MM.1S (cell line): ENCODE measurements around the gene ZNF672.

ENCODE experiments used
- CTCF ChIP-seq: fragments of 300-600 bp; sonication (generic); IDR thresholded peaks from 2 replicates; pipeline ENCODE4 v1.5.1; 2016; ENCODE audit warnings: antibody characterized with exemption, low read length, mixed read lengths
- EZH2 ChIP-seq: fragments of 300-600 bp; sonication (generic); optimal IDR thresholded peaks from 2 replicates; pipeline ENCODE3; 2017; ENCODE audit warnings: low read depth, mild to moderate bottlenecking, antibody characterized with exemption, low read length, mixed read lengths

- no peak for TF ChIP-seq CTCF
- no peak for TF ChIP-seq EZH2
Observed at GRCh38 chr1:248812736-248813425, 25.1 kb upstream of the ZNF672 start.
